Superior temporal gyrus (tissue), 1 donor: Measurements from ENCODE around the gene PLCB4.

Experiments
- DNase-seq: peaks from one replicate; pipeline ENCODE4 v3.0.0-alpha.2; 2016; ENCODE audit errors: extremely low spot score

Gene PLCB4

DNA sequence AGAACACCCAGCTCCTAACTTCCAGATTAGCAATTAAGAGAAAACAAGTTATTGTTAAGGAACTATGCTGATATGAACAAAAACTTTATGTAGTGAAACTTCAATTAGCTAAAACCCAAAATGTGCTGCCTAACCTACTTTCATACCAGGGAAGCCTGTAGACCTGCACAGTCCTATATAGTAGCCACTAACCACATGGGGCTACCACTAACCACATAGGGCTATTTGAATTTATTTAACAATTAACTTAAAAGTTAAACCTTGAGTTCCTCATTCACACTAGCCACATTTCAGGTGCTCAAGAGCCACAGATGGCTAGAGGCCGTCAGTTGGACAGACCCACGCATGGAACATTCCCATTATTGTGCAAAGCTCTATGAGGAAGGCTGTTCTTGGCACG is 373.1 kb downstream of the PLCB4 start:
- no peak for DNase-seq

DNA sequence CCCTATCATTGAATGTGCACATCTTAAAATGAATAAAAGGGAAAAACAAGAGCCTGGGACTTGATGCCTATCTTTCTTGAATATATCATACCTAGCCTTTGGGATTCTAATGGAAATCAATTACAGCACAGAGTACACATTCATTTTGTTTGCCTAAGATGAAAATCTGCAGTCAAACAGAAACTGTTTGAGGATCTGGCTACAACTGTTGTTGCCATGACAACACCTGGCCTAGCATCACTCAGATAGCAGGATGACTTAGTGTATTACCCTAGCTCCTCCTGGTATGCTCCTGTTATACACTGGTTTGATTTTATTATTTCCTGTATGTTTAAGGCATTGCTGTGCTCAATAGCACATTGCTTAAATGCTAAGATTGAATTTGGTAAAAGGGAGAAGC is 374.0 kb downstream of the PLCB4 start:
- peak; percentile 28 for DNase-seq

DNA sequence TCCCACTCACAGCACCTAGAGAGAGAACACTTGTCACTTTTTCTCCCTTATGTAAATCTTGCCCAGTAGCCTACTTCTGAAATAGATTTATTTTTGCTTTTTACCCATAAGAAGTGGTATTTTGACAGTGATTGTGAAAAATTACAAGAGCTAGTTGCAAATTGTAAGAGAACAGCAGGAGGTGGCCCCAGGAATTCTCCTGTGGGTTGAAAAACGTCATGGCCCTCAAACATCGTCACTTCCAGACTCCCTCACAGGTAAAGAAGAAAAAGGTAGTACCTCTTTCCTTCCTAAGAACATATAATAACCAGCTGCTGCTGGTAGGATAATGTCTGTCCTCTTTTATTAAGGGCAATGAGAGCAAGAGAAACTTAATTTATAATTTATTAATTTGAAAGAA is 376.0 kb downstream of the PLCB4 start:
- no peak for DNase-seq

DNA sequence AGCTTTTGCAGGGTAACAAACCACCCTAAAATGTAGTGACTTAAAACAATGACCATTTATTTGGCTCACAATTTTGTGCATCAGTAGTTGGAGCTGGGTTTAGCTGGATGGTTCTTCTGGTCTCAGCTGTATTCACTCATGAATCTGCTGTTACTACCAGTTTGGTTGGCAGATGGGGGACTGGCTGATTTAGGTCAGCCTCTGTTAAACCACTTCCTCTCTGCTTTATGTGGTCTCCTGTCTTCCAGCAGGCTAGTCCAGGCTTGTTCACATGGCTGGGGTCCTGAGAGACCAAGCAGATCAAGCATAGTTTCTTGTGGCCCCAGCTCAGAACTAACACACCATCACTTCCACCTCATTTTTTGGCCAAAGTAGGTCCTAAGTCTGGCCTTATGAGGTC is 378.3 kb downstream of the PLCB4 start:
- DNase-seq = no peak

DNA sequence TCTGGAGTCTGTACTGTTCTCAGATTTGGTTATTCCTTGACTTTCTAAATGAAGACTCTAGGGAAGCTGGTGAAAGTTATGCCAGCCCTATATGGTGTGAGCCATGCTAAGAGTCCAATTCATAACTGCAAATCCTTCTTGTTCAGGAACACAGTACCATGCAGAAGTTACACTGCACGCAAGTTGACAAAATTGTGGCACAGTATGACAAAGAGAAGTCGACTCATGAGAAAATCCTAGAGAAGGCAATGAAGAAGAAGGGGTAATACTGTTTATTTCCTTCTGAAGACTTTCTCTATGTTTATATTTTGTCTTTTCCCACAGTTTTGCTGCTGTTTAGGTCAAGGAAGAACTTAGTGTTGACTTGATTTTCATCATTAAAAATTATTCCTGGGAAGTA is 384.3 kb downstream of the PLCB4 start:
- DNase-seq = no peak

DNA sequence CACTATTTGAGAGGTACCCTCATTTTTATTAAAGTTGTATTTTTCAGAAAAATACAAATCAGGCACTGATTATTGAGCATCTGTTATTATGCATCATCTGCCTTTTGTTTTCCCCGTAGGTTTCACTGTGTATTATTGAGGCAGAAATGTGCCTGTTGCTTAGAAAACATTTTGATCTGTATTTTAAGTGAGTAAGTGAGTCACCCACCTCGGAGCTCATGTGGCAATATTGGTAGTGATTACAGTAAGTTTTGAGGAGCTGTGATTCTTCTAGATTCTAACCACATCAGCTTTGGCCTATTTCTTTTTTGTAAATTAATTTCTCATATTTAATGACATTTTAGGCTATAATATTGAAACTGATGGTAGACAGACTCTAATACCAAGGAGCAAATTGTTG is 385.9 kb downstream of the PLCB4 start:
- no peak for DNase-seq

DNA sequence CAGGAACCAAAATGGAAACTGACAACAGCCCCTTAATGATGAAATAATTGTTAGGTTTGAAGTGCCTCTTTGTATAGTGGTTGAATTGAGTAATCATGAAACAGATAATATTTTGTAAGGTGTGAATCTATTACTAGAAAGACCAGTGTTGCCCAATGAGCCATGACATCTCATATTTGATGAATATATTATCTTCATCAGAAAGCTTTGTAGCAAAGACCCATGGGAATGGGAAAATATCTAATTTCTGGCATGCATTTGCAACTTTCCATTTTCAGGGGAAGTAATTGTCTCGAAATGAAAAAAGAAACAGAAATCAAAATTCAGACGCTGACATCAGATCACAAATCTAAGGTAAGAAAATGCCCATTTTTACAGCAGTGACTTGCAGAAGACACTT is 388.2 kb downstream of the PLCB4 start:
- no peak for DNase-seq

DNA sequence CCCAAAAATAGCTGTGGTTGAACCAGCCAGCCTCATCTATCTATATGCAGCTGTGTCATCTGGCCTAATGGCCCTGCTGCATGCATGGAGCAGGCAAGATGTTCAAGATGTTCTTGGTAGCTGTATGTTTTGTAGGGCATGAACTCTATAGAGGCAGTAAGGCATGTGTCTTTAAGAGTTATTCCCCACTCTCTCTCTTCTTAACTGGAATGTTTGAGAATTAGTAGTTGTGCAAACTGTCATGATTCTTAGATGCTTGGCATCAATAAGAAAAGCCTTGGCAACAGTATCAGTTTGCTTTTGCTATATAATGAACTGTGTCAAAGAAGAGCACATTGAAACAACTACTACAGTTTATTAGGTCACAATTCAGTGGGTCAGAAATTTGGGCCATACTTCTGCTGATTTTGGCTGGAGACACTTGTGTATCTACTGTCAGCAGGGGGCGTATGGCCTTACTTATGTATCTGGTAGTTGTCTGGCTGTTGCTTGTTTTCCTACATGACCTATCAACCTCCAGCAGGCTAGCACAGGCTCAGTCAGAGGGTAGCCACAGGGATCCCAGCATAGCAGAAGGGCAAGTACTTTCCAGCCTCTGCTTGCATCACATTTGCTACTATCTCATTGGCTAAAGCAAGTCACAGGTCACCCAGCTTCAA is 389.4 kb downstream of the PLCB4 start:
- no peak for DNase-seq

DNA sequence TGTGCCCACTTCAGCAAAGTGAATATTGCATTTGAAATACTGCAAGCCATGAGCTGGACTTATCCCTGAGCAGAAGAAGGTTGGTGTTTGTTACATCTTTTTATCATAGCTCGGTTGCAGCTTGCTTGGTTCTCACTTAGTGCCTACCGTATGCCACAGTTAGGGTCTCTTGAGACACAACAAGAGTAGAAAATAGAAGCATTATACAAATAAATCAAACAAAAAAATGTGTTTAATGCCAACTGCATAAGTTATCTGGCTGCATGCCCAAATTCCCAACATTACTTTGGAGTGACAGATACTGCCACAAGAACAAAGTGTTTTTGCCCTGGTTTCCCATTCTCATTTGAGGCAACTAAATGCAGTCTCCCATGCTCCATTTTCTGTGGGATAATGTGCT is 391.6 kb downstream of the PLCB4 start:
- DNase-seq = no peak

DNA sequence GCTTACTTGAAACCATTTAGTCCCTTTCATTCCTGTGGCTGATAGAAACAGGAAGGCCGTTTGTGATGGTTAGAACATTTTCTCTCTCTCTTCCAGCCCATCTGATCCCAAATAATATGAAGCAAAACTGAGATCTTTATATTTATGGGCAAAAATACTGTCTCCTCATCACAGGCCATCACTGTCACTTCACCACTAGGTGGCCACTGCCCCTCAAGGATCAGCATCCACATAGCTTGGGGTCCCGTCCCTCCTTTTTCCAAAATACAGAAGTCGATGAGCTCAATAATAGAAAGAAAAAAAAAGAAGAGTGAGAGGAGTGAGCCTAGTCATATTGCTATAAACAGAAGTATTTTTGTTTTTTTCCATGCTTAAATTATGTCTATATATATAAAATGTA is 399.1 kb downstream of the PLCB4 start:
- DNase-seq = no peak

DNA sequence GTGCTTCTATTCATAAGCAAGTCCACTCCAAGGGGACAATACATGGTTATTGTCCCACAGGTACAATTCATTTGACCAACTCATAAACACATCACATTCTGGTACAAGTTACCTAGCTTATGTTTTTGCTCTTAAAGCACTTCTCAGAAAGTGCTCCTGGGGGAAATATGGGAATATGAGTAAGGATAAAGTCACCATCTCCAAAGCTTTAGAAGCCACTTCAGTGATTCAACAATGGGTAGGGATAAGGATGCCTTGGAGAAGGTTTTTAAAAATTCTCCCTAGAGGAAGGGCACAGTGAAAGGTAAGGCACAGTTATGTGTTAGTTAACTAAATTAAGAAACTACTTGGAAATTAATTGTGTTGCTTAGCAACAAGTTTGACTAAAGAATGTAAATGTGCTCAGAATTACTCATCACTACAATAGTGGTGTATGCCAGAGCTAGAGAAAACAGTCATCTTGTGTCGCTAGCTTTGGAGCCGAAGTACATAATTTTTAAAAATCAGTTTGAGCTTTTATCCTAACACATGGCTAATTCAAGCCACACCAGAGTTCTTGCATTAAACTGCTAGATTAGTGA is 406.0 kb downstream of the PLCB4 start:
- DNase-seq = peak; percentile 53

DNA sequence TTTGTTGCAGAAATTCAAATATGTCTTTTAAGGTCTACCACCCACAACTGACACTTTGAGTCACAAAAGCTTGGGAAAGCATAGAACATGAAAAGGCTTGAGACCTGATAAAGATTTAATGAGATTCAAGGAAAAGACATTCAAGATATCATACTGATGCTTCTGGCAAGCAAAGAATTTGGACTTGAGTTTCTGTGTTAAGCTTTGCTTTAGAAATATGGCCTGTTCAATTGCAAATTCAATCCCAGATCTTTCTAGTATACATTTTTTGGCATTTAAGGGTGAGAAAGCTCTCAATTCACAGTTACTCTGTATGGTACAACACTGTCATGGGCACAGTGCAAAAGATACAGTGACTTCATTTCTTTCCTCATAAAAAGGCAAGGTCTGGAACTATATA is 406.6 kb downstream of the PLCB4 start:
- no peak for DNase-seq

DNA sequence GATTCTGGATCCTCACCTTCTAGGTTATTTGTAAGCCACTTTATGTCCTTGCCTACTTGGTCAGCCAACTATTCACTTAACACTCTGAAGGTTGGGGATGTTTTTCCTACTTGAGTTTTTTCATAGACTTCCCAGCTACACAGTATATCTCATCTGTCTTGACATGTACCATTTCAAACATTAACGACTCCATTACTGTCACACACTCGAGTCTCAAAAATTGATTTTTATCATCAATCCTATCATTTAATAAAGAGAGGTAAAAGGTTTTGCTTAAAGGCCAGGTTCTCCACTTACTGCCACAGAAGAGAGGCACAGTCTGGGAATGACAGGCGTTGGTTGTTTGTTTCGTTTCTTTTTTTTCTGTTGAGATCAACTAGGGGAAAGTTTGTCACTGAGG is 407.3 kb downstream of the PLCB4 start:
- no peak for DNase-seq

DNA sequence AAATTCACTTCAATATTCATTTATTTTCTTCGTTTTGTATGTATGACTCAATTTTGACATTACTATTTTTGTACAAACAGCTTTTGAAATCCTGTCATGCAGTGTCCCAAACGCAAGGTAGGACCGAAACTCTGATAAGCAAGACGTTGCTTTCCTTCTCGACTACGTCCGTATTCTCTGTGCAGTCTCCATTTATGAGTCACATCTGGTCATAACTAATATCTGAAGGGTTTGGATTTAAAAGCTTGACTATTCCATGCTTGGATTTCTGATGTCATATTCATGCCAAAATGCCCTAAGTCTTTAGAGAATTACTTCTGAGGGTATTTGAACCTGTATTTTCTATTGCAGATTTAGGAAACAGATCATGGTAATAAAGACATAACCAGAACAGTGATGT is 407.8 kb downstream of the PLCB4 start:
- no peak for DNase-seq

DNA sequence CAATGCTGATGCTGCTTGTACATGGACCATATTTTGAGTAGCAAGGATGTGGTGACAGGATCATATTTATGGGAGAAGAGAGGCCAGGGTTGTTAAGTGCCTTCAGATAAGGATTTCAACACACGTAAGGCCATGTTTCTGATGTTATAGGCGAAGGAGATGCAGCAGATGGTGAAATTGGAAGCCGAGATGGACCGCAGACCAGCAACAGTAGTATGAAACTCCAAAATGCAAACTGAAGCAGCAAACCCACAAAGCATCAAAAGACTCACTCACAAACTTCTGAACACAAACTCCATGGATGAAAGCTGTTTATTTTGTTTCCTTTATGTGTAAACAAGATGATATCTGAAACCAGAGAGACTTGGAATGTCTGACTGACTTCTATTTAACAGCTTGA is 409.9 kb downstream of the PLCB4 start:
- no peak for DNase-seq

DNA sequence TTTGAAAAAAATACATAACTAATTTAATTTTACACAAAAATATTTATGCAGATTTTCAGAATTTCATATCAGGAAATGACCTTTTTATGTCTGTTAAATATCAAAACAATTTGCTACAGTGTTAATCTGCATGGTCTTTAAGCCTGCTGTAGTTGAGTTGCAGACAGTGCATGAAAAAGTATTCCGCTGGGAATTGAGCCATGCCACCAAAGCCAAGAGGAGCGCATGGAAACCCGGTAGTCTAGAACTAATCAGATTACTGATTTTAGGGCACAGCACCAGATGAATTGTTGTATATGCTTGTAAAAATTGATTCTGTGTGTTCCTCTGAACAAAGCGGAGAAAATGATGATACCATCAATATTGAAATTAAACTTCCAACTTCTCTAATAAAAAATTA is 411.2 kb downstream of the PLCB4 start:
- no peak for DNase-seq

DNA sequence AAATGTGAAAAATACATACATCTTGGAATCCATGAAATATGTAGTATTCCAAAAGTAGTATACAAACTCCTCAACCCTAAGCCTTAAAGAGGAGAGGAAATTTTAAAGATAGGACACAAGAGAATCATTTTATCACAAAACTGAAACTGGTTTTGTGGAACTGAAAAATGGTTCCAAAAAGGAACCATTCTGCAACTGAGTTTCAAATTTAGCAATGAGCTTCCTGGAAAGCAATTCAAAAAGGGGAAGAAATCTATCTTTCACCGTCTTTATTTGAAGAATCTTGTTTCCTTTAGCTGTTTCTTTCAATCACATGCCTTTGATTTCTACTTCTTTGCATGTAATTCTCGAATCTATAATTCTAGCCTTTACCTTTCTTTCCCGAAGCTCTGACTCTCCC is 413.3 kb downstream of the PLCB4 start:
- no peak for DNase-seq

DNA sequence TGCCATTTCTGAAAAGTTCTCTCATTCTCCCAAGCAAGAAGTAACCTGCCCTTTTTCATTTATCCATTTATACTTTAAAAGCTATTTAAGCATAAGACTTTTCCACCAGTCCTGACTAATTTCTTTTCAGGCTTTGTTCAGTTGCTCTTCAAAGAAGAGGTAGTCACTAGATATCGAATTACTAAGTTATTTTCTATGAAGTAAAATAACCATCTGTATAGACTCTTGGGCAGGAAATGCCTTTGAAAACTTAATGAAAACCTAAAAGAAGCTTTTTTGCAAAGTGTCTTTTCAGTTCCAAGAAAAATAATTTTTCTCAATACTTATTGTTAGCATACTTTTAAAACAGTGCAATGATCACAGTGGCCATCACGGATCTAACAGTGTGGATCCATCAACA is 414.2 kb downstream of the PLCB4 start:
- no peak for DNase-seq

DNA sequence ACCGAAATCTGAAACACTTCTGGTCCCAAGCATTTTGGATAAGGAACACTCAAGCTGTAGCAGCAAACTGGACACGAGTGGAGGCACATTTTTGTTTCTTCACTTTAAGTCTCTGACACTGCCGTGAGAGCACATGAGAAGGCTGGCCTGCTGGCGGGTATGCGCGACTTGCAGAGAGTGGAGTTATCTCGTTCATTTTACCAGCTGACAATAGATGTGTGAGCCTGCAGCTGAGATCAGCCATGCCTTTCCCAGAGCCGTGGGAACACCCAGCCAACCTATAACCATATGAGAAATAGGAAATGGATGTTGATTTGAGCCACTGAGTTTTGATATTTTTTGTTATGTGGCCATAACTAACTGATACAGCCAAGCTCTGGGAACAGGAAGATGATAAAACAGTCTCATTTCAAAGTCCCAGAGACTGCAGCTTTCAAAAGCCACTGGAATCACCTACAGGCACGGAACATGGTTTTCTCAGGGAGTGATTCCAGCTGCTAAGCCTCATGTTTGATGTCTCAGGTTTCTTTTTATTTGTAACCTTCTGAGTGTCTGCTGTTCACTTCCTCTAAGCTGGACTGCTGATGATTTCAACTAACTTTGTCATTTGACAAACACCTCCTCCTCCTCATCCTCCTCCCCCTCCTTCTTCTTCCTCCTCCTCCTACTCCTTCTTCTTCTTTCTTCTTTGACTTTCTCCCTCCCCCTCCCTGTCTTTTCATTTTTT is 416.9 kb downstream of the PLCB4 start:
- no peak for DNase-seq

DNA sequence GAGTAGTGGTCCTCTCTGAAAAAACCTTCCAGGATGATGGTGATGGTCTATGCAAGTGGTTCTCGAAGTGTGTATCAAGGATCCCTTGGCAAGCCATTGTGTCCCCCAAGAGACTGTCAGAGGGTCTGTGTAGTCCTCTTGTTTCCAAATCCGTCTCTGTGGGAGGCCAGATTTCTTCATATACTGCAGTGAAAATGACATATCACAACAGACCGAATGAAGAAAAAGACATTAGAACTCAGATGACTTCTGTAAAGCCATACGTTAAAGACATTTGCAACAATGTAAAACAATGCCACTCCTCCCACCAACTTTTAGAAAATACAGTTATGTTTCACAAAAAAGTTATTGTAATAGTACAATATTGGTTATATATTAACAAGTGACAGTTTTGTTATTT is 418.3 kb downstream of the PLCB4 start:
- no peak for DNase-seq

DNA sequence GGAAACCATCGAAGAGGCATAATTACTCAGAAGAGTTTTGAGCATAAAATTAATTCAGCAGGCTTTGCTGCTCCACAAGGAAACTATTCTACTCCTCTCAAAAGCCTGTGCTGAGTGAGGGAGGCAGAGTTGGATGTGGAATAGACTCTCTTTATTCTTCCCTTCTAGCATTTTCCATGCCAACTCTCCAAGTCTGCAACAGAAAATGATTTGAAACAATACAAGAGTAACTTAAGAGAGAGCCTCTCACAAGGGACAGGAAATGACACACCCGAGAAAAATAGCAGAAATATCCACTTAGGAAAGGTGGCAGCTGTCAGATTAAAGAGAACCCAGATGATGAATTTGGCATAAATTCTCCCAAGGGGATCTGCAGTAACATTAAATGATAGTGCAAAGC is 419.2 kb downstream of the PLCB4 start:
- peak; percentile 63 for DNase-seq

DNA sequence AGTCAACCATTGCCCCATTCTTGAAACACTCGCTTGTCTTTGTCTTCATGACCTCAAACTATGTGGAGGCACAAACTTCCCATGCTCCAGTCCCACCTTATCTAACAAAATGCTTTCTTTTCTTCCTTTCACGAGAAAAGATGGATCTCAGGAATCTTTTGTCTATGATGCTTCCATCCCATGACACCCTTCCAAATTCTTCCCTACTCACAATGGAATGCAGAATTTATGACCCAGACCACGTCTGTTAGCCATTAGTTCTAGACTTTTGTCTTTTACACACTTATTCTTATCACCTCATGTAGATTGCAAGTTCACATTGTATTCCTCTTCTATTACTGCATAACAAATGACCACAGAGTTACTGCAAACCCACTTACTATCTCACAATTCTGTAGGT is 421.3 kb downstream of the PLCB4 start:
- no peak for DNase-seq

DNA sequence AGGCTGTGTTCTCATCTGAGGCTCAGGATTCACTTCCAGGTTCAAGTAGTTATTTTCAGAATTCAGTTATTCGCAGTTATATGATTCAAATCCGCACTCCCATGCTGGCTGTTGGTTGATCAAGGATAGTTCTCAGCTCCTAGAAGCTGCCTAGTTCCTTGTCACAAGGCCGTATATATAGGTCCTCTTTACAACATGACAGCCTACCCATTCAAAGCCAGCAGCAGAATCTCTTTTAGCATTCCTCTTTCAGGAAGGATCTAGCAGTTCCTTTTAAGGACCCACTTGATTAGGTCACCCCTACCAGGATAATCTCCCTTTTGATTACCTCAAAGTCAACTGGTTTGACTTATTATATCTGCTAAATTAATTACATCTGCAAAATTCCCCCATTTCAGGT is 421.7 kb downstream of the PLCB4 start:
- no peak for DNase-seq

DNA sequence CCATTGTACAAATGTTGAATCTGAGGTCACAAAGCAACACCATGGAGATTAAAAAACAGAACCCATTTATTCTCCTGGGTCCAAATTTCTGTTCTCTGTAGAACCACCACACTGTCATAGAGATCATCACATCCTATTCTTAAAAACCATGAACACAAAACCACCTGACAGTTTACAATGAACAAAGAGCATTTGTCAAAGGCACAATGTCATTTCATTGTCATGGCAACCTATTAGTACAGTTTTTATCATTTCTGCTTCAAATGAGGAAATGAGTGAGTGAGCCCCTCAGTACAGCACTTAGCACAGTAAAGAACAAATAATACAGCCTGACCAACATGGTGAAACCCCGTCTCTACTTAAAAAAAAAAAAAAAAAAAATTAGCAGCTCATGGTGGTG is 422.4 kb downstream of the PLCB4 start:
- DNase-seq = no peak
